Osteoblast (primary cell): ENCODE results near the gene DNAJC11. TPM values are rescaled to one million over a fixed set of nuclear protein-coding genes. Genes with fewer than 3 reads are reported as not detected.

Experiments used
- DNase-seq: peaks from one replicate; pipeline ENCODE4 v3.0.0; 2011; ENCODE audit warnings: low spot score, mixed read lengths; ENCODE audit not compliant: insufficient read length; ENCODE audit errors: missing footprints
- H2AFZ ChIP-seq: 2 replicates; pipeline ENCODE4 v1.6.0; 2011; ENCODE audit warnings: mild to moderate bottlenecking, low read length
- H3K27ac ChIP-seq: 2 replicates; pipeline ENCODE4 v1.5.1; 2011; ENCODE audit warnings: mild to moderate bottlenecking, low read depth, low read length, moderate library complexity
- H3K27me3 ChIP-seq: 2 replicates; pipeline ENCODE4 v1.6.0; 2012; ENCODE audit warnings: mild to moderate bottlenecking, control low read depth, inconsistent platforms, low read length, moderate library complexity; ENCODE audit not compliant: insufficient read depth
- H3K36me3 ChIP-seq: 2 replicates; pipeline ENCODE4 v1.5.1; 2011; ENCODE audit warnings: mild to moderate bottlenecking, low read length, control low read depth, moderate library complexity; ENCODE audit not compliant: insufficient read depth
- H3K4me1 ChIP-seq: 2 replicates; pipeline ENCODE4 v1.5.1; 2011; ENCODE audit warnings: mild to moderate bottlenecking, low read length, control low read depth, moderate library complexity; ENCODE audit not compliant: insufficient read depth
- H3K4me2 ChIP-seq: 2 replicates; pipeline ENCODE4 v1.6.0; 2011; ENCODE audit warnings: mild to moderate bottlenecking, low read length; ENCODE audit not compliant: insufficient read depth
- H3K4me3 ChIP-seq: fragments of 200-600 bp; sonication (generic); 3 replicates; pipeline ENCODE4 v1.5.1; 2012; ENCODE audit warnings: mild to moderate bottlenecking, low read length, inconsistent platforms; ENCODE audit not compliant: insufficient read depth
- H3K79me2 ChIP-seq: 2 replicates; pipeline ENCODE4 v1.6.0; 2012; ENCODE audit warnings: mild to moderate bottlenecking, low read length, control low read depth, inconsistent platforms; ENCODE audit not compliant: insufficient read depth
- H3K9me3 ChIP-seq: 2 replicates; pipeline ENCODE4 v1.5.1; 2011; ENCODE audit warnings: low read depth, low read length, control low read depth
- H4K20me1 ChIP-seq: 2 replicates; pipeline ENCODE4 v1.6.0; 2012; ENCODE audit warnings: mild to moderate bottlenecking, low read length, control low read depth; ENCODE audit not compliant: insufficient read depth
- CTCF ChIP-seq: IDR thresholded peaks from 2 replicates; pipeline ENCODE4 v1.5.1; 2011; ENCODE audit warnings: mild to moderate bottlenecking, low read depth, low read length, moderate library complexity; ENCODE audit errors: extremely low read depth
- total RNA-seq: library from RNA; depleted of rRNA; stranded (reverse); fragments of >200 nt; gene quantifications from 2 replicates; pipeline ENCODE4 v1.2.3, GENCODE V29; 2012

DNAJC11 gene
- total RNA-seq, 1 donor, result 26.8 TPM

- Histone ChIP-seq H3K9me3 (no peaks in the 10 kb centered on the region), H3K4me3 (no peak overlapping the region), H4K20me1 (no peaks in the 10 kb centered on the region), H3K36me3 (peaks cover 70% of the 10 kb centered on the region), H2AFZ (no peak overlapping the region), H3K4me2 (no peak overlapping the region), H3K79me2 (no peaks in the 10 kb centered on the region), H3K27ac (no peak overlapping the region), H3K4me1 (no peaks in the 10 kb centered on the region), H3K27me3 (no peaks in the 10 kb centered on the region)
- no peak for TF ChIP-seq CTCF
- DNase-seq, result peak; percentile 68
These were observed 66.3 kb downstream of the DNAJC11 start for GRCh38 chr1:6635161-6635909.

- peak; percentile 37 for TF ChIP-seq CTCF
- Histone ChIP-seq H3K4me2 (no peak overlapping the region), H3K36me3 (peaks cover 71% of the 10 kb centered on the region), H3K4me1 (no peaks in the 10 kb centered on the region), H3K4me3 (no peak overlapping the region), H3K27ac (no peak overlapping the region), H2AFZ (no peak overlapping the region), H3K79me2 (peaks cover 4% of the 10 kb centered on the region), H4K20me1 (peaks cover 2% of the 10 kb centered on the region), H3K9me3 (no peaks in the 10 kb centered on the region), H3K27me3 (no peaks in the 10 kb centered on the region)
- peak; percentile 90 for DNase-seq
These were observed 67.1 kb downstream of the DNAJC11 start for GRCh38 chr1:6634371-6635052.

- Histone ChIP-seq H3K4me3 (no peak overlapping the region), H4K20me1 (peaks cover 6% of the 10 kb centered on the region), H3K9me3 (no peaks in the 10 kb centered on the region), H3K27me3 (no peaks in the 10 kb centered on the region), H2AFZ (no peak overlapping the region), H3K36me3 (peaks cover 76% of the 10 kb centered on the region), H3K4me2 (no peak overlapping the region), H3K79me2 (peaks cover 18% of the 10 kb centered on the region), H3K4me1 (no peaks in the 10 kb centered on the region), H3K27ac (no peak overlapping the region)
- DNase-seq, result peak; percentile 41
- TF ChIP-seq CTCF, result no peak
These were observed 68.8 kb downstream of the DNAJC11 start for GRCh38 chr1:6632588-6633514.
